Left ventricle myocardium inferior (tissue), 1 donor: Measurements from ENCODE around the gene ARRDC3. TPM values are rescaled to one million over a fixed set of nuclear protein-coding genes. Genes with fewer than 3 reads are reported as not detected.

Source experiments
- DNase-seq: peaks from one replicate; pipeline ENCODE4 v3.0.0-alpha.2; 2020
- H3K27ac ChIP-seq: fragments of 200-600 bp; replicated peaks from 2 replicates; pipeline ENCODE4 v1.8.0; 2021
- H3K27me3 ChIP-seq: fragments of 200-600 bp; 2 replicates; pipeline ENCODE4 v1.8.0; 2021; ENCODE audit warnings: low read depth
- H3K36me3 ChIP-seq: fragments of 200-600 bp; 2 replicates; pipeline ENCODE4 v1.8.0; 2021
- H3K4me1 ChIP-seq: fragments of 200-600 bp; 2 replicates; pipeline ENCODE4 v1.8.0; 2021
- H3K4me3 ChIP-seq: fragments of 200-600 bp; 2 replicates; pipeline ENCODE4 v1.8.0; 2021; ENCODE audit warnings: mild to moderate bottlenecking, moderate library complexity
- H3K9me3 ChIP-seq: fragments of 200-600 bp; replicated peaks from 2 replicates; pipeline ENCODE4 v1.8.0; 2021
- CTCF ChIP-seq: fragments of 200-600 bp; IDR thresholded peaks from 2 replicates; pipeline ENCODE4 v1.8.0; 2021; ENCODE audit warnings: antibody characterized with exemption, mild to moderate bottlenecking, borderline replicate concordance
- intact Hi-C: fragments of 100-400 bp; cut with micrococcal nuclease; formaldehyde crosslinking; loops from one replicate; pipeline ENCODE4 v1.11.0; 2022
- total RNA-seq: library from RNA; stranded (reverse); fragmentation: NEBNext Ultra II Directional; extraction: Animal tissue kit (Norgen Biotek cat#: 25700); gene quantifications from one replicate; pipeline ENCODE4 v1.2.1, GENCODE V29; 2021
- donor health status: DM: no; HTN: yes; CAD: no; lungs with severe emphysema.

The ARRDC3 gene
- total RNA-seq, 1 donor from 2014 or later, result 14.4 TPM

- no peak overlapping the region for H3K27ac ChIP-seq
- no peaks in the 10 kb centered on the region for H3K27me3 ChIP-seq
- no peak for DNase-seq
- no peaks in the 10 kb centered on the region for H3K9me3 ChIP-seq
- TF ChIP-seq CTCF, result no peak
- no peaks in the 10 kb centered on the region for H3K4me1 ChIP-seq
- no peak overlapping the region for H3K4me3 ChIP-seq
- H3K36me3 ChIP-seq, result no peaks in the 10 kb centered on the region
- intact Hi-C loops, result no loop called here
Measured at GRCh38 chr5:91409304-91409703, 26.2 kb upstream of the ARRDC3 start.

- Histone ChIP-seq H3K4me1 (no peaks in the 10 kb centered on the region), H3K9me3 (no peaks in the 10 kb centered on the region), H3K27me3 (no peaks in the 10 kb centered on the region), H3K36me3 (no peaks in the 10 kb centered on the region), H3K27ac (no peak overlapping the region), H3K4me3 (no peak overlapping the region)
- TF ChIP-seq CTCF, result no peak
- DNase-seq, result no peak
- intact Hi-C loops, result no loop called here
Measured at GRCh38 chr5:91408710-91409109, 25.6 kb upstream of the ARRDC3 start.

GRCh38 chr5:91407204-91407603, 24.1 kb upstream of the ARRDC3 start:
- no peaks in the 10 kb centered on the region for H3K27me3 ChIP-seq
- DNase-seq, result no peak
- H3K36me3 ChIP-seq, result no peaks in the 10 kb centered on the region
- H3K9me3 ChIP-seq, result no peaks in the 10 kb centered on the region
- intact Hi-C loops, result no loop called here
- H3K4me3 ChIP-seq, result no peak overlapping the region
- H3K4me1 ChIP-seq, result no peaks in the 10 kb centered on the region
- H3K27ac ChIP-seq, result no peak overlapping the region
- no peak for TF ChIP-seq CTCF

GRCh38 chr5:91403438-91403837, 20.3 kb upstream of the ARRDC3 start:
- H3K4me3 ChIP-seq, result no peak overlapping the region
- no peaks in the 10 kb centered on the region for H3K27me3 ChIP-seq
- no peaks in the 10 kb centered on the region for H3K4me1 ChIP-seq
- no peak overlapping the region for H3K27ac ChIP-seq
- intact Hi-C loops, result no loop called here
- DNase-seq, result no peak
- no peaks in the 10 kb centered on the region for H3K36me3 ChIP-seq
- H3K9me3 ChIP-seq, result no peaks in the 10 kb centered on the region
- no peak for TF ChIP-seq CTCF

- no peak for DNase-seq
- no peak for TF ChIP-seq CTCF
- Histone ChIP-seq H3K27ac (no peak overlapping the region), H3K9me3 (no peaks in the 10 kb centered on the region), H3K4me1 (no peaks in the 10 kb centered on the region), H3K4me3 (no peak overlapping the region), H3K36me3 (no peaks in the 10 kb centered on the region), H3K27me3 (no peaks in the 10 kb centered on the region)
- intact Hi-C loops, result no loop called here
Measured at GRCh38 chr5:91401175-91401574, 18.1 kb upstream of the ARRDC3 start.

- no peak for TF ChIP-seq CTCF
- intact Hi-C loops, result no loop called here
- Histone ChIP-seq H3K4me1 (no peaks in the 10 kb centered on the region), H3K27ac (no peak overlapping the region), H3K4me3 (no peak overlapping the region), H3K36me3 (no peaks in the 10 kb centered on the region), H3K27me3 (no peaks in the 10 kb centered on the region), H3K9me3 (no peaks in the 10 kb centered on the region)
- no peak for DNase-seq
Measured at GRCh38 chr5:91397791-91398190, 14.7 kb upstream of the ARRDC3 start.
